ENCODE results near the gene GGA3.

GGA3 gene

GRCh38 chr17:75245011-75245410 is 16.4 kb downstream of the GGA3 start:
- DNase-seq (ENCODE audit: low read depth in 2 of 2): no peak

GRCh38 chr17:75244133-75244866 is 17.1 kb downstream of the GGA3 start:
- no peak for DNase-seq (ENCODE audit: low read depth in 2 of 2)

GRCh38 chr17:75242461-75243042 is 18.9 kb downstream of the GGA3 start:
- DNase-seq (ENCODE audit: low read depth in 2 of 2): no peak

GRCh38 chr17:75241996-75242460 is 19.4 kb downstream of the GGA3 start:
- no peak for DNase-seq (ENCODE audit: low read depth in 2 of 2)

- DNase-seq (ENCODE audit: low read depth in 2 of 2): no peak
These were observed 19.9 kb downstream of the GGA3 start for GRCh38 chr17:75241502-75241901.

GRCh38 chr17:75241143-75241430 is 20.3 kb downstream of the GGA3 start:
- no peak for DNase-seq (ENCODE audit: low read depth in 2 of 2)

- DNase-seq (ENCODE audit: low read depth in 2 of 2): no peak
These were observed 20.8 kb downstream of the GGA3 start for GRCh38 chr17:75240394-75241142.

GRCh38 chr17:75239778-75240393 is 21.5 kb downstream of the GGA3 start:
- DNase-seq (ENCODE audit: low read depth in 2 of 2): no peak

- DNase-seq (ENCODE audit: low read depth in 2 of 2): no peak
These were observed 22.2 kb downstream of the GGA3 start for GRCh38 chr17:75239214-75239613.

GRCh38 chr17:75238684-75239191 is 22.7 kb downstream of the GGA3 start:
- peak in 1 of 2 donors; percentile 46 for DNase-seq (ENCODE audit: low read depth in 2 of 2)

- DNase-seq (ENCODE audit: low read depth in 2 of 2): no peak
These were observed 23.3 kb downstream of the GGA3 start for GRCh38 chr17:75238020-75238580.

GRCh38 chr17:75237100-75238014 is 24.0 kb downstream of the GGA3 start:
- DNase-seq (ENCODE audit: low read depth in 2 of 2): no peak

GRCh38 chr17:75232786-75233185 is 28.6 kb downstream of the GGA3 start:
- no peak for DNase-seq (ENCODE audit: low read depth in 2 of 2)

- DNase-seq (ENCODE audit: low read depth in 2 of 2): no peak
These were observed 29.5 kb downstream of the GGA3 start for GRCh38 chr17:75231741-75232464.

GRCh38 chr17:75231071-75231470 is 30.3 kb downstream of the GGA3 start:
- DNase-seq (ENCODE audit: low read depth in 2 of 2): no peak

GRCh38 chr17:75228847-75229246 is 32.6 kb downstream of the GGA3 start:
- no peak for DNase-seq (ENCODE audit: low read depth in 2 of 2)

- DNase-seq (ENCODE audit: low read depth in 2 of 2): no peak
These were observed 33.1 kb downstream of the GGA3 start for GRCh38 chr17:75228305-75228704.

GRCh38 chr17:75227729-75228128 is 33.7 kb downstream of the GGA3 start:
- DNase-seq (ENCODE audit: low read depth in 2 of 2): no peak

GRCh38 chr17:75225016-75225415 is 36.4 kb downstream of the GGA3 start:
- no peak for DNase-seq (ENCODE audit: low read depth in 2 of 2)

- no peak for DNase-seq (ENCODE audit: low read depth in 2 of 2)
These were observed 41.6 kb downstream of the GGA3 start for GRCh38 chr17:75219815-75220214.
